Transverse colon (tissue), 4 donors: Measurements from ENCODE around the gene TM4SF18. TPM values are rescaled to one million over a fixed set of nuclear protein-coding genes. Genes with fewer than 3 reads are reported as not detected.

Experiments used
- DNase-seq: peaks from one replicate; pipeline ENCODE4 v3.0.0-alpha.2; 2019
- H3K27ac ChIP-seq, 4 donors: fragments of 200-600 bp; sonication (generic); 2 replicates each; pipeline ENCODE4 v1.5.1; 2016 to 2018; ENCODE audit warnings: inconsistent platforms in 4 of 4
- H3K27me3 ChIP-seq: fragments of 200-600 bp; sonication (generic); 2 replicates; pipeline ENCODE4 v1.5.1; 2017; ENCODE audit warnings: inconsistent platforms
- H3K36me3 ChIP-seq, 4 donors: fragments of 200-600 bp; sonication (generic); 2 replicates each; pipeline ENCODE4 v1.5.1; 2017 to 2019; ENCODE audit warnings: inconsistent platforms in 4 of 4
- H3K4me1 ChIP-seq, 4 donors: fragments of 200-600 bp; sonication (generic); 2 replicates each; pipeline ENCODE4 v1.5.1; 2017 to 2020; ENCODE audit warnings: inconsistent platforms in 4 of 4
- H3K4me3 ChIP-seq, 4 donors: fragments of 200-600 bp; sonication (generic); 1 replicate in 1 of 4; 2 replicates in 3 of 4; pipeline versions ENCODE4 v1.5.1 to v1.6.1; 2017 to 2019; ENCODE audit warnings: inconsistent platforms in 4 of 4
- H3K9me3 ChIP-seq, 2 donors: fragments of 200-600 bp; sonication (generic); 2 replicates each; pipeline ENCODE4 v1.5.1; 2017 to 2019; ENCODE audit warnings: inconsistent platforms in 2 of 2
- CTCF ChIP-seq, 5 experiments: fragments of 200-600 bp in 3 of 5; fragments of 450-650 bp in 2 of 5; sonication (generic) in 3 of 5; IDR thresholded peaks; 1 replicate in 2 of 5; 2 replicates in 3 of 5; pipeline ENCODE4 v1.5.1; 2016 to 2017; ENCODE audit warnings: antibody characterized with exemption in 5 of 5, inconsistent platforms in 3 of 5, mild to moderate bottlenecking in 2 of 5, moderate library complexity in 1 of 5
- EP300 ChIP-seq: sonication (generic); formaldehyde crosslinking; IDR thresholded peaks from one replicate; pipeline ENCODE4 v1.6.1; 2017; ENCODE audit warnings: antibody characterized with exemption, low read depth
- POLR2A ChIP-seq: fragments of 450-650 bp; IDR thresholded peaks from one replicate; pipeline ENCODE4 v1.6.1; 2016; ENCODE audit warnings: antibody characterized with exemption, mild to moderate bottlenecking, moderate library complexity
- POLR2AphosphoS5 ChIP-seq, 3 donors: sonication (generic); formaldehyde crosslinking; IDR thresholded peaks; one replicate each; pipeline ENCODE4 v1.6.1; 2016; ENCODE audit warnings: antibody characterized with exemption in 3 of 3
- WGBS, 2 donors: methylation state at CpG; one replicate each; pipeline ENCODE4 v1.1.5; 2018; ENCODE audit warnings: low coverage in 1 of 2; 5-methylcytosine and 5-hydroxymethylcytosine counted together
- in situ Hi-C, 4 donors: fragments of 200-750 bp; cut with MboI; loops; one replicate each; pipeline versions ENCODE4 v1.15.0 to v1.15.1; 2017; ENCODE audit warnings: low sequenced_read_pairs in 3 of 4, low pct_ligation_motif_present in 1 of 4, low pct_unique_long_range_greater_than_20kb in 1 of 4
- intact Hi-C: fragments of 100-400 bp; cut with DNase I; formaldehyde crosslinking; loops from one replicate; pipeline ENCODE4 v1.15.1; 2023; ENCODE audit warnings: low total_unique reads
- total RNA-seq, 4 donors: library from RNA; depleted of rRNA; stranded (reverse); fragments of >200 nt; gene quantifications; one replicate each; pipeline ENCODE4 v1.1.0, GENCODE V29; 2016

The TM4SF18 gene
- total RNA-seq, 4 donors from 2014 or later: 0.80 to 1.4 (median 0.82) TPM; not detected in 1

- peaks cover 13 to 62% (median 35%) of the 10 kb centered on the region in 4 donors for H3K4me1 ChIP-seq
- H3K36me3 ChIP-seq: no peaks in the 10 kb centered on the region
- no peak for TF ChIP-seq EP300
- TF ChIP-seq POLR2A: no peak
- no peak for TF ChIP-seq CTCF (IDR thresholded peaks at IDR 0.05)
- TF ChIP-seq POLR2AphosphoS5 (IDR thresholded peaks at IDR 0.05): peak in 1 of 3 donors; percentile 45
- no peak for DNase-seq
- H3K4me3 ChIP-seq: no peak overlapping the region
- in situ Hi-C loops (no loop called here), intact Hi-C loops (no loop called here)
- H3K27me3 ChIP-seq: no peaks in the 10 kb centered on the region
- 69 to 80% methylated on average over 2 of the region's 2 CpGs for WGBS, 2 donors
- no peaks in the 10 kb centered on the region for H3K9me3 ChIP-seq
- H3K27ac ChIP-seq: peak overlapping the region in 3 of 4 donors; percentile 1 to 49 (median 22)
Measured at GRCh38 chr3:149373235-149374125, 40.0 kb upstream of the TM4SF18 start.

- Histone ChIP-seq H3K27ac (peak overlapping the region; percentile 60 to 70 (median 66)), H3K4me3 (no peak overlapping the region), H3K4me1 (peaks cover 13 to 62% (median 38%) of the 10 kb centered on the region in 4 donors), H3K36me3 (no peaks in the 10 kb centered on the region), H3K27me3 (no peaks in the 10 kb centered on the region), H3K9me3 (no peaks in the 10 kb centered on the region)
- 62 to 76% methylated on average over 2 of the region's 2 CpGs for WGBS, 2 donors
- intact Hi-C loops (no loop called here), in situ Hi-C loops (no loop called here)
- no peak for DNase-seq
- TF ChIP-seq POLR2AphosphoS5 (IDR thresholded peaks at IDR 0.05) (no peak), CTCF (IDR thresholded peaks at IDR 0.05) (no peak), EP300 (no peak), POLR2A (no peak)
Measured at GRCh38 chr3:149371723-149372114, 38.3 kb upstream of the TM4SF18 start.

- Histone ChIP-seq H3K36me3 (no peaks in the 10 kb centered on the region), H3K4me3 (no peak overlapping the region), H3K27me3 (no peaks in the 10 kb centered on the region), H3K9me3 (no peaks in the 10 kb centered on the region), H3K4me1 (peaks cover 13 to 64% (median 42%) of the 10 kb centered on the region in 4 donors), H3K27ac (peak overlapping the region; percentile 60 to 70 (median 66))
- intact Hi-C loops (no loop called here), in situ Hi-C loops (no loop called here)
- WGBS, 2 donors: 27 to 35% methylated on average over 5 to 7 of the region's 7 CpGs
- DNase-seq: no peak
- TF ChIP-seq EP300 (no peak), POLR2AphosphoS5 (IDR thresholded peaks at IDR 0.05) (peak in 1 of 3 donors; percentile 16), CTCF (IDR thresholded peaks at IDR 0.05) (peak in 1 of 5 experiments; percentile 9), POLR2A (no peak)
Measured at GRCh38 chr3:149371001-149371722, 37.7 kb upstream of the TM4SF18 start.
